ENCODE measurements around the gene UBASH3A.

Gene UBASH3A

DNA sequence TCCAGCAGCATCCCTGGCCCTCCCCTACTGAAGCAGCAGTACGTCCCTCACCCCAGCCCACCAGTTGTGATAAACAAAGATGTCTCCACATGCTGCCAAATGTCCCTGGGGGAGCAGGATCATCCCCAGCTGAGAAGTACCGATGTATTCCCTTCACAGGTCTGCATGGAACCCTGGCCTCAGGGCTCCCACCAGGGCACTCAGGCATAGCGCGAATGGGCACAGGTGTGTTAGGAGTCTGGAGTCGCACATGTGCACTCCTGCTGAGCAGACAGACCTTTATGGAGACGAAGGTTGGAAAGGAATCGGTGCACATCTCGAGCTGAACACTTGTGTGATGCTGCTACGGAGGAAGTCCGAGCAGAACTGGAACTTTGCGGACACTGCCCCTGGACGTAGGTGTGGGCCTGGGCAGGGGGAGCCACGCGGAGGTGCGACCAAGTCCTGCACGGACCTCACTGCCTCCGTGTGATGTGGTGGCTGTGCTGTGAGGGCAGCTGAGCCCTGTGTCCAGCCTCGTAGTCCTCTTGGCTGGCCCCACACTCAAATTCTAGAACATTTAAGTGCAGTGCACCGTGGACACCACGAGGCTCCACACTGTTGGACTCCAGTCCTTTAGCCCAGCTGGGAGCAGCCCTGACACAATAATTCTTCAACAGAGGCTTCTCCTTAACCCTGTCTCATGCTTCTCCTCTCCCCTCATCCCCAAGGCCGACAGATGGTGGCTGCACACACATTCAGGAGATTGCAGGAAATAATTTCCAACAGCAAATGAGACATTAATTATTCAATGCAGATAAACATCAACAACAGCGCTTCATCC lies 48.9 kb downstream of the UBASH3A start:
- DNase-seq (ENCODE audit: low spot score), result no peak

DNA sequence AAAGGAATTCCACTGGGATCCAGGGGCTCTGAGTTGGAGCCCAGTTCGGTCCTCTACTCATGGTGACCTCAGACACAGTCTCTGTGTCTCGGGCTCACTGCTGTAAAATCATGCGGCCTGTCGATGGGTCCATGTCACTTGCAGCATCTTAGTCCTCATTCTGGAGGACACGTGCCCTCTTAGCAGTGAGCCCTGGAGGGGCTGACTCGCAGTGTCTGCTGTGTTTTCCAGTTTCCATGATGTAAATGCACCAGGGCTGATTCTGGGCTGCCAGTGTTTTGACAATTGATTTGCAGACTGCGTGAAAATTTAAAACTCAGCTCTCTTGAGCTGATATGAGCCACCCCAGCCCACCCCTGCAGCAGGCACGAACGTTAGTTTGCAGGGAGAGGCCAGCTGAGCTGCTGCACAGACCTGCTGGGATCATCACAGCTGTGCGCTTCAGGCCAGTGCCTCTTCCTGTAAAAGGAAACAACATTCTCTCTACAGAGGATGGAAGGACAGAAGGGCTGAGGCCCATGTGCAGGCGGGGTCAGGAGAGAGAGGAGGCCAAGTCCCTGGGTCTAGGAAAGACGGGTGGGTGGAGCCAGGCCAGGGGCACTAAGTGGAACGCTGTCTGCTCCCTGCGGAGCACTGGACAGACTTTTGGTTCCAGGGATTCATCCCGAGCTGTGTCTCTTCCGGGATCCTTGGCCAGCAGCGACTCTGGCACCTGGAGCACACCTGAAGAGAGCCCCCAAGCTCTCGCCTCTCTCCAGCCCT lies 49.7 kb downstream of the UBASH3A start:
- no peak for DNase-seq (ENCODE audit: low spot score)

DNA sequence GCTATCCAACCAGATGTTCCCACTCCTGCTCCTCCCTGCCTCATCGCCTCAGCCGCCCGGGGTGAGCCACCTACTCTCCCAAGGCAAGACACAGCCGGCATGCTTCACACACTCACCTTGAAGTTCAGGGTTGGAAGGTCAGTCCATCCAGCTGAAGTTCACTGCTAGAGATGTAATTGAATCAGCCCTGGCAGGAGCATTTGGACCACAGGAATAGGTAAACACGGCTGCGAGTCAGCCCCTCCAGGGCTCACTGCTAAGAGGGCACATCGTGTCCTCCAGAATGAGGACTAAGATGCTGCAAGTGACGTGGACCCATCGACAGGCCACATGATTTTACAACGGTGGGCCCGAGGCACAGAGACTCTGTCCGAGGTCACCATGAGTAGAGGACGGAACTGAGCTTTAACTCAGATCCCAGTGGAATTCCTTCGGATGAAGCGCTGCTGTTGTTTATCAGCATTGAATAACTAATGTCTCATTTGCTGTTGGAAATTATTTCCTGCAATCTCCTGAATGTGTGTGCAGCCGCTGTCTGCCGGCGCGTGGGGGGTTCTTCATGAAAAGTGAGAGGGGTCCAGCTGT lies 50.4 kb downstream of the UBASH3A start:
- no peak for DNase-seq (ENCODE audit: low spot score)

DNA sequence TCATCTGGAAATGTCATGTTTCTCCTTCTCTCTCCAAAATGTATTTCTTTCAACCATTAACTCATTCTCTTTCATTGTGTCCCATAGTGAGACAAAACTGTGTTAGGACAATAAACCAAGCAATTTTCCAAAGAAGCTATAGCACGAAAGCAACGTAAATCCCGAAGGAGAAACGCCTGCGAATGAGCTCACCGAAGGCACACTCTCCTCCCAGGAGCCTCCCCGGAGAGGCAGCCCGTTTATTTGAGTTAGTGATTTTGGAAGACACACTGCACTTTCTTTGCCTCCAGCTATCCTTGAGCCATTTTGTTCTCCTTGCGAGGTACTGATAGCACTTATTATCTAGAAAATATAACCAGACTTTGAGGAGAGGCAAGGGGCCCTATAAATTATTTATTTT lies 51.1 kb downstream of the UBASH3A start:
- DNase-seq (ENCODE audit: low spot score), result no peak

DNA sequence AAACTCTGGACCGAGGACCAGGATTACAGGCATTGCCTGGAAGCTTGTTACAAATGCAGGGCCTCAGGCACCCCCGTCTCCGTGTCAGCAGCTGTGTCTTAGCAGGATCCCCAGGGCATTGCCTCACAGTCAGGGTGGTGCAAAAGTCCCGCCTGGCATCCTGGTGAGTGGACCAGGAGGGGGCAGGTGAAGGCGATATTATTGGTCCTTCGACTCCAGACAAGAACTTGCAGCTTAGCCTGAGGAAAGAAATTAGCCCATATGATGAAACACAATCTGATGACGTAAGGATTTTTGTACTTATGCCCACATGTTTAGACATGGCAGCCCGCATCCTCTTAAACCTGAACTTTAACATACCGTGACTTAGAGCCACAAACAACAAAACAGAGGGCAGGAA lies 51.5 kb downstream of the UBASH3A start:
- DNase-seq (ENCODE audit: low spot score), result no peak

DNA sequence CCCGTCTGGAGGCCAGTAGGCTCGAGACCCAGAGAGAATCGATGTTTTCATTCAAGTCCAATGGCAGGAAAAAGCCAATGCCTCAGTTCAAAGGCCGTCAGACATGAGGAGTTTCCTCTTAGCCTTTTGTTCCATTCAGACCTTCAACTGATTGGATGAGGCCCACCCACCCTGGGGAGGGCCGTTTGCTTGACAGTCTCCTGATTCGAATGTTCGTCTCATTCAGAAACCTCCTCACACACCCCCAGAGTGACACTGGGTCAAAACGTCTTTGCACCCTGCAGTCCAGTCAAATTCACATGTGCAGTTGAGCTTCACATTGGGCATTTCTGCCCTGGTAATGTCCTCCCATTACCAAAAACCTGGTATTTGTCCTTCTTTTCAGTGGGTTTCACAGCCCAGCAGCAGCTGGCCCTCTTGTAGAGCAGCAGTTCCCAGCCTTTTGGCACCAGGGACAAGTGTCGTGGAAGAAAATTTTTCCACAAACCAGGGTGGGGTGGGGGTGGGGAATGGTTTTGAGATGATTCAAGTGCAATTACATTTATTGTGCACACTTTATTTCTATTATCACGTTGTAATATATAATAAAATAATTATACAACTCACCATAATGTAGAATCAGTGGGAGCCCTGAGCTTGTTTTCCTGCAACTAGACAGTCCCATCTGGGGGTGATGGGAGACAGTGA lies 52.2 kb downstream of the UBASH3A start:
- no peak for DNase-seq (ENCODE audit: low spot score)

DNA sequence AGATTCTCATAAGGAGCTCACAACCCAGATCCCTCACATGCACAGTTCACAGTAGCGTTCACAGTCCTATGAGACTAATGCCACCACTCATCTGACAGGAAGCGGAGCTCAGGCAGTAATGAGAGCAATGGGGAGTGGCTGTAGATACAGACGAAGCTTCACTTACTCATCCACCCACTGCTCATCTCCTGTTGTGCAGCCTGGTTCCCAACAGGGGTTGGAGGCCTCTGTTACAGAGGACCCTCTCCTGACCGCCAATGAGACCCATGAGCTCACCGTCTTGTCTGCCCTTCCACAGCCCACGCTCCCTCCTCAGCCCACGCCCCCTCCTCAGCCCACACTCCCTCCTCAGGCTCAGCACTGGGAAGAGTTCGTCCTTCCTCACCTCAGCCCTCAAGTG lies 52.8 kb downstream of the UBASH3A start:
- no peak for DNase-seq (ENCODE audit: low spot score)

DNA sequence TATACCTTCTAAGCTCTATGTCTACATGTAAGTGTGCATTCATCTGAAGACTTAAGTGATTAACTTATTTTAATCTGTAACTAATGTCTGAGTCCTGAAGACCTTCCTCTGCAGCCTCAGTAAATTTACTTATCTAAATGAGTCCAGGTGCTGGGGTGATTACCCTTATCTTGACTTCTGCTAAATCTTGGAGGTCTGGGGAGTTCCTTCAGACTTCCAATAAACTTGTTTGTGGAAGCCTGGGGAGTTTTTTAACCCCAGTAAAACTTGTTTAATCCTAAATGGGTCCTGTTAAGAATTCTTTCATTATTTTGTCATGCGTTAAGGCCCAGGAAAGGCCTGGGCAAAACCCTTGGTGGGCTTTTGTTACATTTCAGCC lies 55.4 kb downstream of the UBASH3A start:
- DNase-seq (ENCODE audit: low spot score), result no peak

DNA sequence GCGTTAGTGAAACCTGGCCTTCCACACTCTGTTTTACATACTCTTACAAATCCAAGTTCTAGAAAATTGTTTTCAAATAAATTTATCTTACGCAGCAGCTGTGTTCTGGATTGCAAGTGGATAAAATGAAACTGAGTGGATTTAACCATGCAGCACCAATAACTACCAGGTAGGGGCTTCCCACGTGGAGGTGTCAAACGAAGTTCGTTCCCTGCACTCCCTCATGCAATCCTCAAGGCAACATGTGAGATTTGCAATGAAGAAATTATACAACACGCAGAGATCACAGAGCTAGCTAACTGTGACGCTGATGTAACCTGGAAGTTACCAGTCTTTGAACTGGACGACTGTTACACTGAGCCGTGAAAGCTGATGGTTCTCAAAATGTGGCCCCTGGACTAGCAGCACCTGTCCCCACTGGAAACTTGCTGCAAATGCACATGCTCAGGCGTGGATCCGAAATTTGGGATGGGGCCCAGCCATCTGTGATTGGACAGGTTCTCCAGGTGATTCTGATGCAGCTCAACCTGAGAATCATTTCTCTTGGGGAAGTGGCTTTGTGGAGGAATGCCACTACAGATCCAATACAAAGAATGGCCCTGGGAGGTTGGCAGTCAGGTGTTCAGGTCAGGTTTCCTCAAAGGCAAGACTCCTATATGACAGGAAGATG lies 56.0 kb downstream of the UBASH3A start:
- no peak for DNase-seq (ENCODE audit: low spot score)

DNA sequence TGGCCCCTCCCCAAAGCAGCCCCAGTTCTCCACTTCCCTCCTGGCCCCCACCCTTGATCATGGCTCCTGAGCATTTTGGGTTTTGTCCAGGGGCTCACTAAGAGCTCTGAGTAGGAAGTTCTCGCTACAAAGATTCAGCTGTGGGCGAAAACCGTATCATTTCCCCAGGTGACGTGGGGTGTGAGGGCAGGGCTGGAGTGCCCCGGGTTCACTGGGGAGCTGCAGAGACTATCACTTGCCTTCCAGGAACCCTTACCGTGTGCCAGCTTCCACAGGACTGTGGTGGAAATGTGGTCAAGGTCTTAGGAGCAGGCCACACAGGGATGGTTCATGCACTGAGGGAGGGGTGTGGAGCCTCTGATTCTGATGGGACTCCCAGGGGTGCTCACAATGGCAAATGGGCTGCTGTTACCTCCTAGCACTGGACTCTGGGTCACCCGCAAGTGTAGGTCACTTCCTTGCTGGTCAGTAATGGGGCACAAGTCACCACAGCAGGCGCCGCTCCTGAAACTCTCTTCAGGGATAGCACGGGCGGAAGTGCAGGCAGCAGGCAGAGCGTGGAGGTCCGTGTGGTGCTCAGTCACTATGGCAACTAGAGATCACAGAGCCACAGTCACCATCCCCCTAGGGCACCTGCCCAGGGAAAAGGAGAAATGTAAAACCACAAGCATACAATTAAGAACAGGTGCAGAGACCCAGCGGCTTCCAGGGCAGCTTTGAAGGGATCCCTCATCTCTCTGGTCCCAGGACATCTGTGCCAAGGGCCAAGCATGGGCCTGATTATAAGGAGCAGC lies 56.9 kb downstream of the UBASH3A start:
- no peak for DNase-seq (ENCODE audit: low spot score)

DNA sequence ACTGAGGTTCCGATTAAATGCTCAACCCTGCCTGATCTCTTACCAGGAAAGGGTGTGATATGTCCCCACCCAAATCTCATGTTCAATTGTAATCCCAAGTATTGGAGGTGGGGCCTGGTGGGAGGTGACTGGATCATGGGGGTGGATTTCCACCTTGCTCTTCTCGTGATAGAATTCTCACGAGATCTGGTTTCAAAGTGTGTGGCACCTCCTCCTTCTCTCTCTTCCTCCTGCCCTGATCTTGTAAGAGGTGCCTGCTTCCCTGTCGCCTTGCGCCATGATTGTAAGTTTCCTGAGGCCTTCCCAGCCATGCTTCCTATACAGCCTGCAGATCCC lies 57.5 kb downstream of the UBASH3A start:
- no peak for DNase-seq (ENCODE audit: low spot score)

DNA sequence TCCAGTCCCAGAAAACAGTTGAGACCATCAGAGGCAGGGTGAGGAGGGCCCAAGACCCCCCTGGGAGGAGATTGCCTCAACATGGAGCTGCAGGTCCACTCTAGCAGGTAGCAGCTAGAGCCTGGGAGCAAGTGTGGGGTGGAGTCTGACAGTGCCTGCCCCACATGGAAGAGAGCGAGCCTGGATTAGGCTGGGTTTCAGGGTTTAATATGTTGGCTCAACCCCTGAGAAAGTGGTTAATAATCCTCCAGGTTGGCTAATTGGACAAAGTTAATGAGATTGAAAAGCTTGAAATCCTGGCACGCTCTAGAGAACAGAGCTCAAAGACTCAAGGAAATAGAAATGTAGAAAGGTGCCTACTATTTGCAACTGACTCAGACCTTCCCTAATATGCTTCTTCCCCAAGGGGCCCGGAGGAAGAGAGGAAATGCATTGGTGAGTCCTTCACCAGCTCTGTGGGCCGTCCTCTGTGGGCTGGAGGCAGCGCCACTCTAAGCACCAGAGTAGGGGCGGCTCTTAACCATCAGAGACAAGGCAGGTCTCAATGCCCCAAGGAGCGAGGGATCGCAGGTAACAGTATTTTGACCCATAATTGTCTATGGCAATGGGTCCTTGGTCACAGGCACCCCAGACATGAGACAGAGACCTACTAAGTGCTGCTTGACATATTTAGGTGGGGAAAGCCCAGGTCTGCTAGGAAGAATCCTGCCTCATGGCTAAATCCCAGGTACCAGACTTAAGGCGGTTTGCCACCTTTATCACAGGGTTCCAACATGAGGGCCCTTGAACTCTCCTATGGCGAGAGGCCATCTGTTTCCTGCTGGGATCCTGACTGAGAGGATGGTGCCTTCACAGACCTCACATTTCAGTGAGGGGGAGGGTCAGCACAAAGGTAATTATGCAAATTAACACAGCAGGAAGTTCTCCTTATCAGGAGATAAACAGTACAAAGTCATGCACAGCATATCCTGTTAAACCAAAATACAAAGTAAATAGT lies 58.5 kb downstream of the UBASH3A start:
- no peak for DNase-seq (ENCODE audit: low spot score)

DNA sequence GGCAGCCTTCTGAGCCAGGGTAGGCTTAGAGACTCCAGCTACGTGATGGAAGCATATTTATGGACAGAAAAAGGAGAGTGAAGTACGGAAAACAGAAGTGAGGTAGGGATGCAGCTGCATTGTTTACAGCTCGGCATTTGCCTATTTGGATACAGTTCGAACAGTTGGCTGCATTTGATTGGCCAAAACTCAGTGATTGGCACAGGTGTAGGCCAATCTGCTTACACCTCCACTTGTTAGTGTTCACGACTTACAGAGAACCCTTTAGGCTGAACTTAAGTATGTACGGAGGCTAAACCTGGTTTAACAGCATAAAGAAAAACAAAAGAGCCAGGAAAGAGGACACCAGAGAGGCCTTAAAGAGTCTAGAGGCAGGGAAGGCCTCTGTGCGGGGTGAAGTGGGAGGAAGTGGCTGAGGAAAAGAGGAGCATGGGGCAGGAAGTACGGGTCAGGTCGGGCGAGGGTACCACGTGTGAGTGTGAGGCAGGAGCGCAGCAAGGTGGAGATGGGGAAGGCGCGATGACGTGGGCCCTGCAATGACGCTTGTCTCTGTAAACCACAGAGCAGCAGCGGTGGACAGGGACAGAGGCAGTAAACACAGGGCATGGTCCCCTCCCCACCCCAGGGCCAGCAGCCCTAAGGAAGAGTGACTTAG lies 60.3 kb downstream of the UBASH3A start:
- peak; percentile 28 for DNase-seq (ENCODE audit: low spot score)

DNA sequence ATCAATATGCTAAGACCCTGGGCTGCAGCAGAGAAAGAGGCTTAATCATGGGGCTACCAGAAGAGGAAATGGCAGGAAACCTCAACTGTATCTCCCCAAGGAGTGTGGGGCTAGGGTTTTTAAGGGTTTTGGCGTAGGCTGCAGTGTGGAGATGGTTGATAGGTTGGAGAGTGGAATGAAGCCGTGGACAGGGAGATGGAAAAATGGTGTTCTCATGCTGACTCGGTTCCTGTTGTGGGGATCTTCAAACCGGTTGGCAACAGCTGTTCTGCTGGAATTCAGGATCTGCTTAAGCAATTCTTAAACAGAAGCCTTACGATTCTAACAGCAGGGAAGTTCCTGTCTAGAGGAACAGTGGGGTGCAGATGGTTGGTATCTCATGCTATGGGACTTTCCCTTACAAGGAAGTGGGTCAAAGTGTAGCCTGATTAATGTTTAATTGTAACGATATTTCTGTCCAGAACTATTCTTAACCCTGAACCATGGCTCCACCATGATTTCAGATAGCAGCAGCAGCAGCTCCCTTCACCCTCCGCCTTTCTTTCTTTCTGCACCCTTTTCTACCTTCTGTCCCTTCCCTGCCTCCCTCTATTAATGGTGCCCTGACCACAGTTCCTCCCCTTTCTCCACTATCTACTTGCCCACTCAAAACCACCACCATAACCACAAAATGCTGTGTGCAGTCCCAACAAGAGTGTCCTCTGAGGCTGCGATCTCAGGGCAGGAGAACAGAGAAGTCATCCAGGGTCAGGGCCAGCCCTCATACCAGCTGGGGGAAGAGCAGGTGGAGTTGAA lies 61.5 kb downstream of the UBASH3A start:
- DNase-seq (ENCODE audit: low spot score), result peak; percentile 47

DNA sequence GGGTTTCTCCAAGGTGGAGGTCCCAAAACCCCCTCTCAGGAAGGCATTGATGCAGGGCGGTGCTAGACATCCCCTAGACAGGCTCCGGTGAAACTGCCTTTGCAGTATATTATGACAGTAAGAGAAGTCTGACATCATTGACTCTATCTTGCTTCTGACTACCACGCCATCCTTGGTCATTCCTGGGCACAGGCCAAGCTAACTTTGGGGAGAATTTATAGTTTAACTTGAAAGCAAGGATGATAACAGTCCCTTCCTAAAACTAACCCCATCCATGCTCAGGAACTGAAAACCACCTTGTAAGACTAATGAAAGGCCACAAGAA lies 62.1 kb downstream of the UBASH3A start:
- no peak for DNase-seq (ENCODE audit: low spot score)

DNA sequence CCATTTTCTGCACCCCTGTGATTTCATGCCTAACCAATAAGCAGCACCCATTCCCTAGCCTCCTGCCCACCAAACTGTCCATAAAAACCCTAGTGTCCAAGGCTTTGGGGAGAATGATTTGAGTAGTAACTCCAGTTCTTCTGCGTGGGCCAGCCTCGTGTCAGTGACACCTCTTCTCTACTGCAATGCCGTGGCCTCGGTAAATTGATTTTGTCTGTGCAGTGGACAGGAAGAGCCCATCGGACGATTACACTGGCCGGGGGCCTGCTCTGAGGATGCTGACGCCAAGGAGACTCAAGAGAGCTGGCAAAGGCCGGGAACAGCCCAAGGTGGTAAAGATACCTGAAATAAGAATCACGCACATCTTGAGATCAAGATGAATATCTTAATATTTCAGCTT lies 63.0 kb downstream of the UBASH3A start:
- no peak for DNase-seq (ENCODE audit: low spot score)

DNA sequence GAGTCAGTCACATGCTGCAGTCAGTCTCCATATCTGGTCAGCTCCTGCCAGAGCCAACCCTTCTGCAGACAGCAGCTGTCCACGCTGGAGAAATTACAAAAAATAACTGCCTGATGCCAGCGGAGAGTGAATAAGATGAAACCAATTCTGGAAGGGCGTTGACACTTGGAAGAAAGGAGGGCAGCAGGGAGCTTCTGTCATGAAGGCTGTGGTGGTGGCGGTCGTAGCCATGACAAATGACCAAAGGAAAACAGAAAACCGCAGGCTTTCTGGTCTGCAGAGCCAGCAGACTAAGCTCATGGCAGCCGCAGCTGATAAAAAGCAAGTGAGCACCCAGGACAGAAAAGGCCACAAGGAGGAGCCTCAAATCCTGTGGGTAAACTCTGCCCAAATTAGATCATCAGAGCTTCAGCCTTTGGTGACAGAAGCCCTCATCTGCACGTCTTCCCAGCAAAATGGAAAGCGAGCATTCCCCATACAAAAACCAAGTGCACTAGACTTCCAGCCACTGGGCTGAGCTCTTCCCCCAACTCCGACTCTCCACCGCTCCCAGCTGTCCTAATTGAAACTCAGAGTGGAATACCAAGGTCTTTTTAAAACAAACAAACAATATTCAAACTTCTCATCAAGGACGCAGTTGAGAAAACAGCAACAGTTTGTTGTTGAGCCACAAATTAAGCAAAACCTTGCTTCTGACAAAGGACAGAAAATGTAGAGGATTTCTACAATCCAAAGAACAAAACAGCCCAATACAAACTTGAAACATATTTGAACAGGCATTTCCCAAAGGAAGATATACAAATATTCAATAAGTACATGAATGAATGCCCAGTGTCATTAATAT lies 63.7 kb downstream of the UBASH3A start:
- peak; percentile 49 for DNase-seq (ENCODE audit: low spot score)

Data from LoVo (cell line).